Calu3 (cell line): Measurements from ENCODE around the gene BICD2. TPM values are rescaled to one million over a fixed set of nuclear protein-coding genes. Genes with fewer than 3 reads are reported as not detected.

Source experiments
- BruUV-seq: library from RNA; stranded (reverse); fragments of 400-500 nt; replicated peaks from 2 replicates; lab custom pipeline; 2021; lab: Mats Ljungman, UMichigan
- CTCF ChIA-PET: fragments of 300-600 bp; sonication (Branson Sonifier 250); formaldehyde crosslinking; loops from one replicate; lab custom pipeline; 2022; ENCODE audit warnings: antibody characterized with exemption; lab: Charles Lee
- DNase-seq: peaks from one replicate; pipeline ENCODE4 v3.0.0; 2022
- H3K27ac Mint-ChIP-seq: one replicate; pipeline ENCODE4 v1.8.0; 2022; ENCODE audit warnings: mixed read lengths; ENCODE audit not compliant: unreplicated experiment
- H3K27me3 Mint-ChIP-seq: one replicate; pipeline ENCODE4 v1.8.0; 2022; ENCODE audit warnings: mixed read lengths; ENCODE audit not compliant: unreplicated experiment
- H3K36me3 Mint-ChIP-seq: one replicate; pipeline ENCODE4 v1.8.0; 2022; ENCODE audit warnings: mild to moderate bottlenecking, moderate library complexity, mixed read lengths; ENCODE audit not compliant: insufficient read depth, unreplicated experiment
- H3K4me1 Mint-ChIP-seq: one replicate; pipeline ENCODE4 v1.8.0; 2022; ENCODE audit warnings: mild to moderate bottlenecking, low read depth, mixed read lengths; ENCODE audit not compliant: unreplicated experiment
- H3K4me3 Mint-ChIP-seq: one replicate; pipeline ENCODE4 v1.8.0; 2022; ENCODE audit warnings: mild to moderate bottlenecking, low read depth, moderate library complexity, mixed read lengths; ENCODE audit not compliant: unreplicated experiment
- H3K9me3 Mint-ChIP-seq: one replicate; pipeline ENCODE4 v1.8.0; 2022; ENCODE audit warnings: low read depth, mixed read lengths; ENCODE audit not compliant: unreplicated experiment
- CTCF ChIP-seq: fragments of 200-600 bp; IDR thresholded peaks from one replicate; pipeline ENCODE4 v1.8.0; 2022; ENCODE audit warnings: antibody characterized with exemption; ENCODE audit not compliant: unreplicated experiment
- intact Hi-C: fragments of 100-400 bp; cut with micrococcal nuclease; formaldehyde crosslinking; loops from one replicate; pipeline ENCODE4 v1.10.0; 2022; ENCODE audit not compliant: unreplicated experiment
- total RNA-seq: library from RNA; stranded (reverse); gene quantifications from 2 replicates; pipeline ENCODE4 v1.2.3, GENCODE V29; 2022

BICD2 gene
- total RNA-seq, 1 experiment from 2014 or later: 21.9 TPM

- peaks cover 14% of the 10 kb centered on the region for H3K36me3 Mint-ChIP-seq
- intact Hi-C loops: no loop called here
Measured at GRCh38 chr9:92712767-92713166, 51.9 kb downstream of the BICD2 start.

GRCh38 chr9:92711844-92712243, 52.8 kb downstream of the BICD2 start:
- no TSS peak for BruUV-seq
- CTCF ChIA-PET: no interaction called here
- Mint-ChIP-seq H3K27me3 (no peaks in the 10 kb centered on the region), H3K4me1 (peaks cover 9% of the 10 kb centered on the region), H3K36me3 (peaks cover 14% of the 10 kb centered on the region), H3K9me3 (no peaks in the 10 kb centered on the region), H3K27ac (no peak overlapping the region), H3K4me3 (no peak overlapping the region)
- intact Hi-C loops: no loop called here
- DNase-seq: no peak
- TF ChIP-seq CTCF: no peak

More at GRCh38 chr9:92712767-92713166, 51.9 kb downstream of the BICD2 start:
- peaks cover 9% of the 10 kb centered on the region for H3K4me1 Mint-ChIP-seq
- no peak for TF ChIP-seq CTCF
- BruUV-seq: no TSS peak
- H3K4me3 Mint-ChIP-seq: no peak overlapping the region
- DNase-seq: no peak
- H3K9me3 Mint-ChIP-seq: no peaks in the 10 kb centered on the region
- CTCF ChIA-PET: interaction anchor here (0.6 kb wide), 1 partner anchor 96 kb away, joined by 3 read pairs; no protein-coding TSS in a partner anchor
- H3K27ac Mint-ChIP-seq: no peak overlapping the region
- H3K27me3 Mint-ChIP-seq: no peaks in the 10 kb centered on the region

- CTCF ChIA-PET: no interaction called here
- Mint-ChIP-seq H3K4me1 (peaks cover 14% of the 10 kb centered on the region), H3K4me3 (no peak overlapping the region), H3K36me3 (peaks cover 14% of the 10 kb centered on the region), H3K27me3 (no peaks in the 10 kb centered on the region), H3K9me3 (no peaks in the 10 kb centered on the region), H3K27ac (no peak overlapping the region)
- TF ChIP-seq CTCF: no peak
- BruUV-seq: no TSS peak
- intact Hi-C loops: no loop called here
- DNase-seq: no peak
Measured at GRCh38 chr9:92711146-92711545, 53.5 kb downstream of the BICD2 start.

- no peak for TF ChIP-seq CTCF
- no peak for DNase-seq
- no TSS peak for BruUV-seq
- Mint-ChIP-seq H3K4me1 (peaks cover 19% of the 10 kb centered on the region), H3K36me3 (peaks cover 14% of the 10 kb centered on the region), H3K27me3 (no peaks in the 10 kb centered on the region), H3K27ac (no peak overlapping the region), H3K9me3 (no peaks in the 10 kb centered on the region), H3K4me3 (no peak overlapping the region)
- intact Hi-C loops: no loop called here
- CTCF ChIA-PET: no interaction called here
Measured at GRCh38 chr9:92710368-92710767, 54.3 kb downstream of the BICD2 start.
